GM13976 (cell line): Measurements from ENCODE around the gene LINC01488.

Source experiments
- DNase-seq: peaks from one replicate; pipeline ENCODE4 v3.0.0; 2012; ENCODE audit warnings: low spot score
- in situ Hi-C: fragments of 300-500 bp; cut with MboI; formaldehyde crosslinking; loops from one replicate; pipeline ENCODE4 v1.12.0; 2022; ENCODE audit warnings: low sequenced_read_pairs, mixed read lengths, inconsistent platforms; ENCODE audit not compliant: unreplicated experiment
- TF ChIP-seq, protein P1 (sequence below): IDR thresholded peaks from 2 replicates; pipeline ENCODE4 v1.5.1; 2012; ENCODE audit warnings: borderline replicate concordance, mild to moderate bottlenecking; ENCODE audit not compliant: insufficient read depth; ENCODE audit errors: extremely low read depth, missing control alignments, control extremely low read depth

Gene LINC01488

GRCh38 chr11:69439651-69440464 lies 41.6 kb upstream of the LINC01488 start:
- no peak for DNase-seq
- in situ Hi-C loops: no loop called here
- TF ChIP-seq, protein P1, sequence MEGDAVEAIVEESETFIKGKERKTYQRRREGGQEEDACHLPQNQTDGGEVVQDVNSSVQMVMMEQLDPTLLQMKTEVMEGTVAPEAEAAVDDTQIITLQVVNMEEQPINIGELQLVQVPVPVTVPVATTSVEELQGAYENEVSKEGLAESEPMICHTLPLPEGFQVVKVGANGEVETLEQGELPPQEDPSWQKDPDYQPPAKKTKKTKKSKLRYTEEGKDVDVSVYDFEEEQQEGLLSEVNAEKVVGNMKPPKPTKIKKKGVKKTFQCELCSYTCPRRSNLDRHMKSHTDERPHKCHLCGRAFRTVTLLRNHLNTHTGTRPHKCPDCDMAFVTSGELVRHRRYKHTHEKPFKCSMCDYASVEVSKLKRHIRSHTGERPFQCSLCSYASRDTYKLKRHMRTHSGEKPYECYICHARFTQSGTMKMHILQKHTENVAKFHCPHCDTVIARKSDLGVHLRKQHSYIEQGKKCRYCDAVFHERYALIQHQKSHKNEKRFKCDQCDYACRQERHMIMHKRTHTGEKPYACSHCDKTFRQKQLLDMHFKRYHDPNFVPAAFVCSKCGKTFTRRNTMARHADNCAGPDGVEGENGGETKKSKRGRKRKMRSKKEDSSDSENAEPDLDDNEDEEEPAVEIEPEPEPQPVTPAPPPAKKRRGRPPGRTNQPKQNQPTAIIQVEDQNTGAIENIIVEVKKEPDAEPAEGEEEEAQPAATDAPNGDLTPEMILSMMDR: no peak

DNA sequence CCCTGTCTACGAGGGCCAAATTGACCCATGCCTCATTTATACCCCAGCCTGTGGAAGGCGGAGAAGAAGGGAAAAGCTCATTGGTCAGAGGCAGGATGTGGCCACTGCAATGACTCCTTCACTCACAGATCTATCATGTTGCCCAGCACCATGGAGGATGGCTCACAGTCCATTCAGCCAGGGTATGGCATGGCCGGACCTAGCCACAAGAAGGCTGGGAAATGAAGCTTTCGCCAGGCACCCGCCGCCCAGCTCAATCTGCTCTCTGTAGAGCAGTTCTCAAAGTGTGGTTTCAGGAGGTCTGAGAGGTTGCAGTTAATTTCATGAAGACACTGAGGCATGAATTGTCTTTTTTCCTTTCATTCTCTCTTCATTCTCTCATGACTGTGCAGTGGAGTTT lies 40.6 kb upstream of the LINC01488 start:
- DNase-seq: no peak
- in situ Hi-C loops: no loop called here
- TF ChIP-seq, protein P1: no peak

GRCh38 chr11:69442012-69442806 lies 39.3 kb upstream of the LINC01488 start:
- in situ Hi-C loops: no loop called here
- TF ChIP-seq, protein P1: no peak
- no peak for DNase-seq

DNA sequence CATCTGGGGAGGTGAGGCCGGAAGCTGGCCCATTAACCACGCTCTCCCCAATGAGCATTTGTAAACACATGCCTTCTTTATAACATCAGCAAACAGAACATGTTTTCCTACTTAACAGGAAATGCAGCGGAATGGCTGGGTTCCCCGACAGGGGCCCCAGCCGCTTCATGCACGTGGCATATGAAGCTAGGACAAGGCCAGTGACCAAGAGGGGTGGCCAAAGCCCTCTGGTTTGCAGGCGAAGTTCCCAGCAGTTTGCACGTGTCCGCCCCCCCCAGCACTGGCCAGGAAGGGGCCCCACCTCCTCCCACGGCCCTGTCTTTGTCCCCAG lies 38.7 kb upstream of the LINC01488 start:
- in situ Hi-C loops: no loop called here
- TF ChIP-seq, protein P1: no peak
- DNase-seq: no peak

DNA sequence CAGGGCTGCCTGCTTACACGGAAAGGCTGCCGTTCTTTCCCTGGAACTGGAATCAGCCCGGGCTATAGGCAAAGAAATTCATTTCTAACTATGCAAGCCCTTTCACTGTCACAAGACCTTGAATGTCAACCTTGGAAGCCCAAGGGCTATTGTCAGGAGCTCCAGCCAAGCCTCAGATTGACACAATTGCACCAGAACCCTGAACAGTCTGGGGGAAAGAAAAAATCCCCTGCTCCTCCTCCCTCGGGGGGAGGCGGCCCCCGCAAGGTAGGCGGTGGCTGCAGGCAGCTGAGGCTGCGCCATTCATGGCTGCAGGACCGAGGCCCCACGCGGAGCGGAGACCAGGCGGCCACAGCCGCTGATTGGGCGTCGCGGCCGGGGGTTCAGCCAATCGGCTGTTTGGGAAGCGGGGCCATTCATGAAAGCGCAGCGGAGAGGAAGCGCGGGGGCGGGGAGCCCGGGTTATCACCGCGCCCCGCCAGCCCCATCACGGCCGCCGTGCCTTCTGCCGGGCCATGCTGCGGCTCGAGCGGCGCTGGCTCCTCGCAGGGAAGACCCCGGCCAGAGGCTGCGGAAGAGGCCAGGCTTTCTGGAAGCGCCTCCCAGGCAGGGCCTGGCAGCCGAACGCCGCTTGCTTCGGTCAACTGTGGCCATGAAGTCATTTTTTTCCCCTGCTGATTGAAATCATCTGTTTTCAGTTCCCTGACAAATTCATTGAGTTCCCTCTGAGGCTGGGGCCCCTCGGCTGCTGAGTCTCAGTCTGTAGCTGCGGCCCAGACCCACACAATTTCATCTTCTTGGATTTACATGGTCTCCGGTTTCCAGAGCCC lies 38.1 kb upstream of the LINC01488 start:
- in situ Hi-C loops: no loop called here
- TF ChIP-seq, protein P1: no peak
- peak; percentile 97 for DNase-seq

GRCh38 chr11:69443968-69444364 lies 37.5 kb upstream of the LINC01488 start:
- in situ Hi-C loops: no loop called here
- DNase-seq: no peak
- TF ChIP-seq, protein P1: no peak
